Putamen (tissue), 1 donor: ENCODE measurements around the gene EPS8.
"Not testable (repeated sequence)": the region's sequence is repeated elsewhere in the genome, so short reads cannot be mapped to it uniquely, and the experiment has no call there.

Experiments
- DNase-seq: peaks from one replicate; pipeline ENCODE4 v3.0.0-alpha.2; 2016; ENCODE audit warnings: low spot score

Gene EPS8

DNA sequence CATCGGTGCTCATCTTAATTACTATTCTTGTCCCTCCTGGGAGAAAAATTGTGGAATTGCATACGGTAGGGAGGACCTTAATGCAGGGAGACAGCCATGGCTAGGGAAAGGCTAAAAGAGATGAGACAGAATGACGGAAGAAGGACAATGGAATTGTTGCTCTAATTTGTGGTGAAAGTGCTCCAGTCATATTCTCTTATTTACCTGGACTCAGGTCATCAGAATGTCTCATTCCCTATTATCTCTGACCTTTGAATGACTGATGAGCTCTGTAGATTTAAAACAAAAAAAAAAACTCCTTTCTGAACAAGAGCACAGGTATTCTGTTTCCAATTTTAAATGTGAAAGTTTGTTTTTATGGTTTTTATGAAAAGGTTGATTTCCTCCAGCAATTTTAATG, 8.6 kb upstream of the EPS8 start:
- no peak for DNase-seq

DNA sequence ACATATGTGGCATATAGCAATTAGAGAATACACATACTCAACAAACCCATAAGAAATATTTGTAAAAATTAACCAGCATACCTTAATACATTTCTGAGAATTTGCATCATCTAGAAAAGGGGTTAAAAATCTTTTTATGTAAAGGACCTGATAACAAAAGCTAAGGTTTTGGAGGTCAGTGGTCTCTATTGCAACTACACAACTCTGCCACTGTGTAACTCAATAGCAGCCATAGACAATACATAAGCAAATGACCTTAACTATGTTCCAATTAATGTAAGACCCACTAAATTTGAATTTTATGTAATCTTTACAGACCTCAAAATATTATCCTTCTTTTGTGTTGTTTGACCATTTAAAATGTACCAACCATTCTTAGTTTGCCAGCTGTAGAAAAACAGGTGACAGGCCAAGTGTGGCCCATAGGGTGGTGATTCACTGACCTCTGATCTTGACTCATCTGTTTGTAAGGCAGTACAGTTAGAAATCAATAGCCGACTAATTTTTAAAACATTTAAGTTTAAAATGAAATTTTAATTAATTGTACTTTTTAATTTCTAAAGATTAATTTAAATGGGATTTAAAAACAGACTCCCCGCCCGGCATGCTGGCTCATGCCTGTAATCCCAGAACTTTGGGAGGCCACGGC, 7.4 kb upstream of the EPS8 start:
- DNase-seq = no peak

DNA sequence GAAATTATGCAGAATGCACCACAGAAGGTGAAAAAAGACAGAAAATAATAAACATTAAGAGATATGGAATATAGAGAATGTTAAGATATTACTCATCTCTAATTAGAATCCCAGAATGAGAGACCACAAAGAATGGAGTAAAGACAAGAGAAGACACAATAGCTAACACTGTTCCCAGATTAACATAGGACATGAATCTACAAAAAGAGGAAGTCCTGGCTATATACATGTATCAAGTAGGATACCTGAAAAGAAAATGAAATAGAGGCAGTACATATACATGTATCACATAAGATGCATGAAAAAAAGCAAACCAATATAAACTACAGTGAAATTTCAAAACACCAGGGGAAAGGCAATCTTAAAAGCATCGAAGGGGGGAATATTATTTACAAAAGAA, 5.6 kb upstream of the EPS8 start:
- no peak for DNase-seq

DNA sequence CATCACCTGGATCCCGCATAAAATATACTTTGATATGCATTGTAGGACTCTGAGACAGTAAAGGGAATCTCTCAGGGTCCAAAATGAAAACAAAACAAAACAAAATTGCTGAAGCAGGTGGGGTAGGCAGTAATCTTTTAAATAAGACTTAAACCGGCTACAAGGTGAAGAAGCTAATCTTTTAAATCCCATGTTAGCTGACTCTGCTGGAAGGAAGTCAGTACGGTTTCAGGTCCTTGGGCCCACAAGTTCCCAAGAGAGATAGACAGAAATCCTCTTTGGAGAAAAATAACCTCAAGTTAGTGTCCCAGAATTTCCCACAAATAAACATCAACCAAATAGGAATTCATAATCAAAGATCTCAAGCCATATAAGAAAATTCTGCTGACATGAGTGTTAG, 5.0 kb upstream of the EPS8 start:
- no peak for DNase-seq

DNA sequence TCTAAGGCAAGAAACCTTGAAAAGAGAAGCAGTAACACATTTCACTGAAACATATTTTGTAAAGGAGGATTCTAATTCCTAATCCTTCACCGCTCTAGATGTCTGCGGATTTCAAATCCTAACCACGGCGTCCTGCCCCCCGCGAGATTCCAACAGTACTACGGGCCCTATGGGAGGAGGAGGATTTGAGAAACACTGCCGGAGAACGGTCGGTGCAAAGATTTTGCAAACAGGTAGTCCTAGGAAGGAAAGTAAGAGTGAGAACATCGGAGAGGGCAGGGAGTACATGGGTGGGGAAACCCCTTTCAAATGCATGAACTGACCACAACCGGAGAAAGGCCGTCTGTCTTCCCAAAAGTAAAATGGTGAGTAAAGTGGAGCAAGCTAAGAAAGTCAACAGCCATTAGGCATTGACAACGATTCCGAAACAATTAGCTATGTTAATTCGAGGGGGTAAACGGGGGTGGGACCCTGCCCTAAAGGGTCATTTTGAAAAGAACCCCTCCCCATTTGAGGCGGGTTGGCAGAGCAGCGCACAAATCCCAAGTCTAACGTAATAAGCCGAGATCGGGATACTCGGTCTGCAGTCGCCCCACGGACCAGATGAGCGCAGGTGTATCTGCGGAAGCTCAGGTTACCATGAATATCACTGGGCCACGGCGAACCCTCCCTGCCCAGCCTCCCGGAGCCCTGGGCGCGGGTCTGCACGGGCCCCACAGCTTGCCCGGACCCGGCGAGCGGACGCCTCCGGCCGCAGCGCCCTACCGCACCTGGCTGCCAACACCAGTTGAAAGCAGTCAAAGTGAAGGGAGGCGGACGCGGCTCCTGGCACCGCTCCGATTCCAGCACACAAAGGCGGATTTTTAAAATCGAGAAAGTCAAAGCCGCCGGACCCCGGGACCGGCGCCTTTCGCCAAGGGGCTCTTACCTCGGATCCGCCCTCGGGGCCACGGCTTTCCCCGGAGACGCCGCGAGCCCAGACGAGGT, 662 bp downstream of the EPS8 start:
- peak; percentile 34 for DNase-seq

DNA sequence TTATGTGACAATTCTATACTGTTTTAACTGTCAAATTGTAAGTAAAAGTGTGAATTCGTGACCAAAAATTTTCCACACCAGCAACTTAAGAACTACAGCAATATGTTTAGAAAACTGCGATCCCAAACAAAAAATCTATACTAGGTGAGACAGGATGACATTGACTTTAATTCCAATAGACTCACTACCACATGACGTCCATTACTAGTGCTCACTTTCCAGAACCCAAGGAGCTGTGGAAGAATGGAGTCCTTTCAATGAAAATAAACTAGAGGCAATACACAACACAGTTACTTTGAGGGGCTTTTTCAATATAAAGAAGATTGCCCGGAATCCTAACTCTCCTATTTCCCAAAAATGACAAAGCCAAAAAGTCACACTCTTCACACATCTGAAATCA, 1.4 kb downstream of the EPS8 start:
- DNase-seq = peak; percentile 16

DNA sequence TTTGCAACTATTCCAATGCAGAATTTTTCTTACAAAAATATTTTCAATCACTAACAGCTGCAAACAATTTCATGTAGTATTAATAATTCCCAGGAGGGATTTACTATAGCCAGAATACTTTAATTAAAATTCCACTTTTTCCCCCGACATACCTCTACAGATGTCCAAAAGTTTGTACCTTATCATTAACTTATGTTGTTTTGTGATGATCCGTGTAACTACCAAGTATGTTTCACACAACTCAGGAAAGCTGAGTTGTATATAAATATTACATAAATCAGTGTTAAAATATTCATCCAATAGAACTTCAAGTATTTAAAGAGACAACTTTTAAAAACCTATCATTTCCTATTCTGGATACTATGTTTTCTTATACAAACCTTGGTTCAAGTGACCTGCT, 2.4 kb downstream of the EPS8 start:
- DNase-seq = no peak

DNA sequence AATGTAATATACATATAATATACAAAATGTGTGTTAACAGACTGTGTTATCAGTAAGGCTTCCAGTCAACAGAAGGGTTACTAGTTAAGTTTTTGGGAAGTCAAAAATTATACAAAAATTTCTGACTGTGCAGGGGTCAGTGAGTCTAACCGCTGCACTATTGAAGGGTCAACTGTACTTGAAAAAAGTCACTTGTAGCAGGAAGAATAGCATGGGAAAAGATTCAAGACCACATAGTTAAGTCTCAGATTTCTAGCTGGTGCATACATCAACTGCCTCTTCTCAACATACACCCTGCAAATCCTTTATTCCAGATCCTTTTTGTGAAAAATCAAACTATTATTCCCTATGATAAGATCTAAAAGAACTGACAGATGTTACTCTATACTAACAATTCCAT, 5.9 kb downstream of the EPS8 start:
- no peak for DNase-seq

DNA sequence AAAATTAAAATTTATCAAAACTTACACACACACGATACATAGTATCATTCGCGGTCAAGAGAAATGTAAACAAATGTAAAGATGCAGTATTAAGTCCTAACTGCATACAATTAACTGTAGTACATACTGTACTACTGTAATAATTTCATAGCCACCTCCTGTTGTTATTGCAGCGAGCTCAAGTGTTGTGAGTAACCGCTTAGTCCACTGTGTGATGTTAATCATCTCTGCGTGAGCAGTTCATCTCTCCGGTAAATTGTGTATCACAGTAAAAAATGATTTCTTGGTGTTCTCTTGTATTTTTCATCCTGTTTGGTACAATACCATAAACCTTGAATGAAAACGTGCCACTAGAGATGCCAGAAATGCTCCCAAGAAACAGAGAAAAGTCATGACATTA, 6.5 kb downstream of the EPS8 start:
- DNase-seq = no peak

DNA sequence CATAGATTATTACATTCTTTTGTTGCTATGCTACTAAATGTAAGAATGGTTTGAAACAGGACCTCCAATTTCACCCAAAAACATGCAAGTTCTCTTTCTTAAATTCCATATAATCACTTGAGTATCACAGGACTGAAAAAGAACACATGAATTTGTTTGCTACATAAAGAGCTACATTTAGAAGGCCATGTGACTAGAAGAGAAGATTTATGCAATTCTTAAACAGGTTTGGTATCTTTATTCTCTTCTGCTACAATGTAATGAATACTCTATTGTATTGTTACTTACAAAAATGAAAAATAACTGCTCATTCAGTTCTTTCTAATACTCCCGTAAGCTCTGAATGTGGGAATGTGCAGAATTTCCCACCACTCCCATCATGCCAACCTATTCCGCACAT, 9.3 kb downstream of the EPS8 start:
- DNase-seq = no peak

DNA sequence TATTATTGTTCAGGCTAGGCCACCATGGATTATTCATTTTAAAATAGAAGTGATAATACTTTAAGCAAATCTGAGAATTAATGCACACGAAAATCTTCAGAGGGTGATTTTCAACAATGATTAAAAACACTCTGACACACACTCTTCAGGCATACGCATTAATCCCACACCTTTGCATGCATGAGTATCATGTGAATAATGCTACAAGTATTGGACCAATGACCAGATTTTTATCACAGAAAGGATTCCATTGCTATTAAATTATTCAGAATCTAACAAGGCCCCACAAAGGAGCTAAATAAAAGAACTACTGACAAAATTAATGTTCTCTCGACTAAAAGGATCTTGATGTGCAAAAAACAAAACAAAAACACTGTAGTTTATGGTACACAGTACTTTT, 11.1 kb downstream of the EPS8 start:
- no peak for DNase-seq

DNA sequence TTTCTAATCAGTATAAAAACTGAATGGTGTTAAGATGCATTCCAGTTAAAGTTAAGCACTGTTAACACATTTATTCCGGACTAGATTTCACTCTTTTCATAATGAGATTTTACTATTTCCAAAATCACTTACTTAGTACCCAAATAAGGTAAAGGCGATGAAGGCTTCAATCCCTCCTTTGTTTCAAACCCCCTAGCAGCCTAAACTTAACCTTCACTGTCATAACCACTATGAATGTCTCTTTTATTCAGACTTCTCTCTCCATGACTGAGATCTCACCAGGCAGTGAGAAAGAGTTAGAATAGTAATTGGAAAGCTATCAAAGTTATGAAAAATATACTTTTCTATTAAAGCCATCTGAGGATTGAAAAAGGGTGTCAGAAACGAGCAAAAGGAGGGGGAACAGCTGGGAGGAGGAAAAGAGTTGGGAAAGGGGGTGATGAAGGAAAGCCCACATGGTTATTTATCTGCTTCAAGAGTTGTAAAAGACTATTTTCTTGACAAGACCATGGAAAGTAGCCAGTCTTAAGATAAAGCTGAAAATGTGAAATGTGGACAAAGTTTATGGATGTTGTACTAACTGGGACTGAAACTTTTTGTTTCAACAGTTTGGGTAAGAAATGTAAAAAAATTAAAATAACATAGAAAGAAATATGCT, 11.7 kb downstream of the EPS8 start:
- DNase-seq = no peak

DNA sequence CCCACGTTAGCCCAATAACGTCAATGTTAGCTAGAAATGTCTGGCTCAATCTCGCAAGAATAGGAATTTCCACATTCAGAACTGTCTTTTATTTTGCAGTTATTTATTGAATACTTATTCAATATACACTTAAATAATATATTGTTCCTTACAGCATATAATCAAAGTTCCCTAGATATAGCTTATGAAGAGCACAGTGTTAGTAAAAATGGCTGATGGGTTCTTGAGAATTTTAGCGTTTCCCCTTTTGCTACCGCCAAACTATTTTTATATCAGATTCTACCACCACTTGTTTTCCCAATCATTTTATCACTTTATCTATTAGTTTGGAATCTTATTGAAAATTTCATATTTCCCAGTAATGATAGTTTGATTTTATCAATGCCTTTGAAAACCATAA, 12.7 kb downstream of the EPS8 start:
- DNase-seq = no peak

DNA sequence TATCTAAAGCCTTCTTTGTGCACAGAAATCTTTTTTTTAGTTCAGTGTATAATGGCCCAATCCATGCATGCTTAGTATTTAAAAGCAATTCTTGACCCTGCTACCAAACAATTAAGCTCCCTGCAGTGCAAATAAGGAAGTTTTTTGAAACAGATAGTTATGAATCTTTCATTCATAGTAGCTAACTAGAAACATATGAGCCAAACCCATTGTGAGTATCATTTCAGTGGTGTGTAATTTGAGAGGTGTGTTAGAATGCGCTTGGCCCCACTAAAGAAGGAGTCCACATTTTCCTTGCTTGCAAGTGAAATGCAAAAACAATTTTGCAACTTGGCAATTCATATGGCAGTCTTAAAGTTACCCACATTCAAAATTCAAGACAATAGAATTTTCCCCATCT, 14.4 kb downstream of the EPS8 start:
- no peak for DNase-seq

DNA sequence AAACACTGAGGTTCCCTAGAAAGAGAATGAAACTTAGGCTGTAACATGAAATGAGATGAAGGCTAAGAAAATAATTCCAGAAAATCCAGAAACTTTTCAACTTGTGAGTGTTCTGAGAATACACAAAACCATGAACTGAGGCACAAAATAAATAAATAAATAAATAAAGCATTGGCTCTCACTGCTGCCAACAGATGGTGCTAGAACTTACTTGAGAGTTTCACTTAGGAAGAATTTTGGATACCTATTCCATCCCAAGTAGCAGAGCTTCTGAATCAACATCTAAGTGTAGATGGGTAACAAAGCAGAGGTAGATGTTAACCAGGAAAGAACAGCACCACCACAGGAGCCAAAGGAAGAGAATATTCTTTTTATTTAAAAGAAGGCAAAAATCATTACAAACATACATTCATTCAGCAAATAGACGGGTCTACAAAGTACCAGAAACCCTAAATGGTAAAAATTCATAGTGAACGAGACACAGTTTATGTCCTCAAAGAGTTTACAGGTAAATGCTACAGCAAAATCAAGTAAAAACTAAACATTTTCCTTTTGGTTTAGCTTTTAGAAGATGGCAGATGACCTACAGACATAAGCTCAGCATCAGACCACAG, 16.7 kb downstream of the EPS8 start:
- peak; percentile 31 for DNase-seq

DNA sequence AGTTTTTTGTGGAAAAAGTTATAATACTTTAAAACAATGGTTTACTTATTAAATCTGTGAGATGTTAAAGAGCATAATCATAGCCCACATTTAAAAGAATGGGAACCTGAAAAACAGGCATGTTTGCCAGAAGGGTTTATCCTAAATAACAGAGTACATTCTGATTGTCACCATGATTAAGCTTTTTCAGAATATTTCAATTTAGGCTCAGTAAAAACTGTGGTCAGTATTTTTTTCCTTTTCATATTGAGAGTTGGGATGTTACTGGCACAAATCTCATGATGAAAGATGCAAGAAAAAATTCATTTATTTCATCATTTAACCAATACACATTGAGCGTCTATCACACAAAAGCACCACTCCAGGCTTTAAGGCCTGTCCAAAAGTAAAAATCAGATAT, 18.6 kb downstream of the EPS8 start:
- no peak for DNase-seq

DNA sequence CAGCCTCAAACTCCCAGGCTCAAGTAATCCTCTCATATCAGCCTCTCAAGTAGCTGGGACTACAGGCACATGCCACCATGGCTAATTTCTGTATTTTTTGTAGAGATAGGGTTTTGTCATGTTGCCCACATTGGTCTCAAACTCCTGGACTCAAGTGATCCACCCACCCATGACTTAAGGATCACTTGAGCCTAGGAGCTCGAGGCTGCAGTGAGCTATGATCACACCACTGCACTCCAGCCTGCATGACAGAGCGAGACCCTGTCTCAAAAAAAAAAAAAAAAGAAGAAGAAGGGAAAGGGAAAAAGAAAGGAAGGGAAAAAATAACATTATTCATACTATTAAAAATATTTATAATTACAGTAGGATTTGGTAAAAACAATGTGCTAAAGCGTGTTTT, 19.2 kb downstream of the EPS8 start:
- no peak for DNase-seq

DNA sequence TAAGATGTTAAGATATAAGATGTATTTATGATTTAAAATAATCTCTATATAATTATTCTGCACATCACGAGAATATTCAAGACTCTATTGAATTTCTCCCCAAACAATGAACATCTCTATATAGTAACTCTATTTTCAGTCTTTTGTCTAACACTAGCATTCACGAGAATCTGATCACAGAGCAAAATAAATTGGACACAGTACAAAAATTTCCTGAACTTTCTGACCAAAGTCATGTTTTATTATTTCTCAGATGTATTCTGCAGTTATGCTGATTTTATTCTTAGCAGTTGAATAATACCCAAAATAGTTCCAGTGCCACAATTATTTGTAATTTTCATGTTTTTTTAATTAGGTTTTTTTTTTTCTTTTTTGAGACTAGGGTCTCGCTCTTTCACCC, 19.6 kb downstream of the EPS8 start:
- no peak for DNase-seq

DNA sequence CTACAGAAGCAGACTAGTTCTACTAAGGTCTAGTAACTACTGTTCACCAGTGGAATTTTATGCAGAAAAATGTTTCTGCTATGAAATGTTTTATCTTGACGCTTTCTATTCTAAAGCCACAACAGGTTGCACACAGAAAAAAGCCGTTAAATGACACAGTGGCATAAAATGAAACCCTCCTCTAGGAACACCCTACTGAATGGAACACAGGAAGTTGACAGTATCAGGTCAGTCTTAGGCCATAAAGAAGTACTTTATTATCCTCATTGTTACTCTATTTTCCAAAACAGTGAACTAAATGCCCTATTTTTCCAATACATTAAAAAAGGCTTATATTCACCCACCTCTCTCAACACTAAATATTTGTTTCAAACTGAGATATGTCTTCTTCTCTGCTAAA, 21.9 kb downstream of the EPS8 start:
- DNase-seq = no peak

DNA sequence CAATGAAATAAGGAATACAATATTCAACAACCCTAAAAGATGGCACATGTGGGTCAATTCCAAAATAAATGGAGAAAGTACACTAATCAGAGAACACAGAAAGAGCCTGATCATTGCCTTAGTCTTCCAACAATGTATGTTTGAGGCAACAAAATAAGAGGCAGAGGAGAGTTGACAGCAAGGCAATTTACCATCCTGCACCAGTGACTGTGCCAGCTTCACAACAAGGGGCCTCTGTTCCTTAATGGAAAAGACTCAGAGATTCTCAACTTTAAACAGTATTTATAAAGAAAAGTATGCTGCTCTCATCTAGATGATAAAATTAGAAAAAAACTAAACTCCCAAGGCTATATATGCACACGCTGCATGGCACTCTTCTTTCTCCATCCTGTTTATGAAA, 25.9 kb downstream of the EPS8 start:
- DNase-seq = no peak

DNA sequence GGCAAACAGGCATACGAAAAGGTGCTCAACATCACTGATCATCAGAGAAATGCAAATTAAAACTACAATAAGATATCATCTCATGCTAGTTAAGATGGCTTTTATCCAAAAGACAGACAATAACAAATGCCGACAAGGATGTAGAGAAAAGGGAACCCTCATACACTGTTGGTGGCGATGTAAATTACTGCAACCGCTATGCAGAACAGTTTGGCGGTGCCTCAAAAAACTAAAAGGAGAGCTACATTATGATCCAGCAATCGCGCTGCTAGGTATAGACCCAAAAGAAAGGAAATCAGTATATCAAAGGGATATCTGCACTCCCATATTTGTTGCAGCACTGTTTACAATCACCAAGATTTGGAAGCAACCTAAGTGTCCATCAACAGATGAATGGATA, 27.0 kb downstream of the EPS8 start:
- DNase-seq = not testable (repeated sequence)

DNA sequence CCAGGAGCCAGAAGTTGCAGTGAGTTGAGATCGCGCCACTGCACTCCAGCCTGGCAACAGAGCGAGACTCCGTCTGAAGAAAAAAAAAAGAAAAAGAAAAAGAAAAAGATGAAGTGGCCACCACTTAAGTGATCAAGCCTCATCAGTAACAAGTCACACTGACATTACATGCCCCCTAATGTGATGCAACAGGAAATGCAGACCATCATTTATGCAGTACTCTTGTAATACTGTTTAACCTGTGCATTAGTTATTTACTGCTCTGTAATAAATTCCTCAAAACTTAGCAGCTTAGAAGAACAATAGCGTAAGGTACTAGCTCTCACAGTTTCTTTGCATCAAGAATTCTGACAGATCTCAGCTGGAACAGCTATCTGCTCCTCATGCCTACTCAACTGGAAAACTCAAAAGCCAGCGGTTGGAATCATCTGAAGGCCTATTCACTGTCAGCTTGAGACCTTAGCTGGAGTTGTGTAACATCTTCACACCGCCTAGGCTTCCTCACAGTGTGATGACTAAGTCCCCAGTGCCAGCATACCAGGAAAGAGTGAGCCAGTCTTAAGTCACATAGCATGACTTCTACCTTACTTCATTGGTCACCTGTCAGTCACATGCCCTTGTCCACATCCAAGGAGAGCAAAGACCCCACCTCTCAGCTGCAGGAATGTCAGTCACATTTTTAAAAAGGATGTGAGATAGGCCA, 31.5 kb downstream of the EPS8 start:
- DNase-seq = no peak
